ENCODE measurements around the gene ZBTB40. TPM values are rescaled to one million over a fixed set of nuclear protein-coding genes. Genes with fewer than 3 reads are reported as not detected.

Gene ZBTB40
- total RNA-seq, result 10 to 100 TPM; 16.6 to 19.3 TPM
- 1 to 10 TPM; 6.6 to 7.4 TPM for polyA plus RNA-seq
- long read RNA-seq, donor 1, result 0 reads
- long read RNA-seq, donor 2, result 0 reads
- long read RNA-seq, donor 3, partial matches to known transcripts, result 5 of 5 reads
- long read RNA-seq, donor 3, other reads (novel, unspliced or antisense), result 0 of 5 reads
- long read RNA-seq, donor 4, result 0 reads
- long read RNA-seq, donor 5, result 0 reads

DNA sequence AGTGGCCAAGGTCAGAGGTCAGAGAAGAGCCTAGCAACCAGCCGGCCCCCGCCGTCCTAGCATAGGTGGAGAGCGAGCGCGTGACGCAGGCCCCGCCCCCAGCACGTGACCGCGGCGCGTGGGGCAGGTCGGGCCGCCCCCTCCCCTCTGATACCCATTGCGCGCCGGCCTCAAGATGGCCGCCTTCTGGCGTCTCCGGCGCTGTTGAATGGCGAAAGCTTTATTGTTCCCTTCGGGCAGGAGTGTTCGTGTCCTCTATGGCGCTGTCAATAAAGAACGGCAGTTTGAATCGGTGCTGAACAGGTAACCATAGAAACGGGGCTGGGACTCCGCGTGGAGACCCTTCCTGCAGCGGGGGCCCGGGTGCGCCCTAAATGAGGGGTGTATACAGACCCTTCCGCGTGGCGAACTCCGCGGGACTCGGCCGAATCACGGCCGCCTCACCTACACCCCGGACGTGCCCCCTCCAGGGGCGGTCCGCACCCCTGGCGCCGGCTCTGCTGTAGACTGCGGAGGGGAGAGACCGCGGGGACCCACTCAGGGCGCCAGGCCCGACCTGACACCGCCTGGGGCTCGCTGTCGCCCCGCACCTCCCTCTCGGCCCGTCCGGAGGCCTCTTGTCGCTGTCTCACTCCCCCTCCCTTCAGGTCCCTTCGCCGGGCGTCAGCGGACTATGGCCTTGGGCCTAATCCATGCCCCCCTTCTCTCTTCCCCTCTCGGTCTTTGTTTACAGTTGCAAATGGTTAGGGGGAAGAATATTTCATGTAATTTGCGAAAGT lies at the start of gene ZBTB40:
Gene ZBTB40, plus strand, starts transcription at position 150 of the 779 bp plus-strand sequence. CDS start 38,098 bp downstream, outside the sequence.
- H3K27ac ChIP-seq (ENCODE audit: low read depth in 1 of 2, low read length in 1 of 2), result peak within 1 kb of the TSS; percentile 94 to 97
- ATAC-seq (ENCODE audit: insufficient read depth, low FRiP score) (peak; percentile 96), DNase-seq (peak; percentile 98 to 99 (median 99))
- H3K4me3 ChIP-seq, result peak within 1 kb of the TSS; percentile 92
- peaks cover 2 to 48% (median 25%) of the 10 kb centered on the region in 5 donors for H3K4me1 ChIP-seq (ENCODE audit: control insufficient read depth in 5 of 5, insufficient read depth in 5 of 5, low read length in 5 of 5)
- H3K9ac ChIP-seq (ENCODE audit: insufficient read depth in 1 of 2, low read length in 2 of 2), result peak within 1 kb of the TSS; percentile 43 to 67
- no peaks in the 10 kb centered on the region for H3K9me3 ChIP-seq (ENCODE audit: control insufficient read depth in 4 of 4, insufficient read depth in 3 of 4, low read length in 3 of 4)
- TF ChIP-seq, protein P1, sequence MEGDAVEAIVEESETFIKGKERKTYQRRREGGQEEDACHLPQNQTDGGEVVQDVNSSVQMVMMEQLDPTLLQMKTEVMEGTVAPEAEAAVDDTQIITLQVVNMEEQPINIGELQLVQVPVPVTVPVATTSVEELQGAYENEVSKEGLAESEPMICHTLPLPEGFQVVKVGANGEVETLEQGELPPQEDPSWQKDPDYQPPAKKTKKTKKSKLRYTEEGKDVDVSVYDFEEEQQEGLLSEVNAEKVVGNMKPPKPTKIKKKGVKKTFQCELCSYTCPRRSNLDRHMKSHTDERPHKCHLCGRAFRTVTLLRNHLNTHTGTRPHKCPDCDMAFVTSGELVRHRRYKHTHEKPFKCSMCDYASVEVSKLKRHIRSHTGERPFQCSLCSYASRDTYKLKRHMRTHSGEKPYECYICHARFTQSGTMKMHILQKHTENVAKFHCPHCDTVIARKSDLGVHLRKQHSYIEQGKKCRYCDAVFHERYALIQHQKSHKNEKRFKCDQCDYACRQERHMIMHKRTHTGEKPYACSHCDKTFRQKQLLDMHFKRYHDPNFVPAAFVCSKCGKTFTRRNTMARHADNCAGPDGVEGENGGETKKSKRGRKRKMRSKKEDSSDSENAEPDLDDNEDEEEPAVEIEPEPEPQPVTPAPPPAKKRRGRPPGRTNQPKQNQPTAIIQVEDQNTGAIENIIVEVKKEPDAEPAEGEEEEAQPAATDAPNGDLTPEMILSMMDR (IDR thresholded peaks at IDR 0.05; ENCODE audit: control extremely low read depth, extremely low read depth), result no peak
- H3K27me3 ChIP-seq (ENCODE audit: control insufficient read depth in 3 of 3, insufficient read depth in 3 of 3, low read length in 2 of 3), result no peaks in the 10 kb centered on the region
- H3K36me3 ChIP-seq (ENCODE audit: control insufficient read depth in 4 of 4, insufficient read depth in 4 of 4, low read length in 4 of 4), result no peaks in the 10 kb centered on the region
- WGBS, 2 donors, result 0 to 2% methylated on average over 50 to 68 of the region's 68 CpGs

DNA sequence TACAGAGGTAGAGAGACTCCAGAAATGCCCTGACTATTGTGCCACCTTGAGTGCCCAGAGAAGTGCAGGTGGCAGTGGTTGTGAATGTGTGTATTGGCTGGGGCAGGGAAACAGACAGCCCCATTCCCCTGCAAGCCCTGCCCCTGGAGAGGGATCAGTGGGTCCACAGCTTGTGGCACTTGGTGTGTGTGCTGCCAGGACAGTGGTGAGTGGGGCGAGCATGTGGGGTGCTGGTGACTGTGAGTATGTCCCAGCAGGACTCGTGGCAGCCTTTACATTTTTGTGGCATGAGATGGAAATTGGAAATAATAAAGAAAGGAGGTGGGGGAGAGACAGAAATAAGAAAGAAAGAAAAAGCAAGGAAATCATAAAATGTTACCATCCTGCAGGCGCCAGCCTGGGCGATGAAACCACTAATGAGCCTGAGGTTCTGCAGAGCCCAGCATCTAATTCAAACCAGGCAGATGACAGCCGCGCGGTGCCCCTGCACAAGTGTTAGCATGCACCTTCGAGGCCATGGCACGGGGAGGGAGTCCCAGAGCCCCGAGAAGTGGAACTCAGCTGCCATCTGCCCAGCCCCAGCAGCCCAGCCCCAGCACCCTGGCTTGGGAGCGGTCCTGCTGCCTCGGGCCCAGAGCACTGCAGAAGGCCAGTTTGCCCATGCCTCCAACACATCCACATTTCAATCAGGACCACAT lies 49.1 kb upstream of the ZBTB40 start:
- Histone ChIP-seq H3K4me3 (no peak overlapping the region), H3K4me1 (ENCODE audit: control insufficient read depth in 5 of 5, insufficient read depth in 5 of 5, low read length in 5 of 5) (no peaks in the 10 kb centered on the region), H3K27ac (ENCODE audit: low read depth in 1 of 2, low read length in 1 of 2) (no peak overlapping the region), H3K9me3 (ENCODE audit: control insufficient read depth in 4 of 4, insufficient read depth in 3 of 4, low read length in 3 of 4) (peaks cover 0 to under 1% (median 0%) of the 10 kb centered on the region in 4 donors), H3K9ac (ENCODE audit: insufficient read depth in 1 of 2, low read length in 2 of 2) (no peak overlapping the region), H3K27me3 (ENCODE audit: control insufficient read depth in 3 of 3, insufficient read depth in 3 of 3, low read length in 2 of 3) (peaks cover 6 to 15% (median 11%) of the 10 kb centered on the region in 3 donors), H3K36me3 (ENCODE audit: control insufficient read depth in 4 of 4, insufficient read depth in 4 of 4, low read length in 4 of 4) (no peaks in the 10 kb centered on the region)
- ATAC-seq (ENCODE audit: insufficient read depth, low FRiP score) (no peak), DNase-seq (no peak)
- WGBS, 2 donors, result 81 to 83% methylated on average over 10 to 12 of the region's 12 CpGs
- TF ChIP-seq, protein P1 (IDR thresholded peaks at IDR 0.05; ENCODE audit: control extremely low read depth, extremely low read depth), result no peak

DNA sequence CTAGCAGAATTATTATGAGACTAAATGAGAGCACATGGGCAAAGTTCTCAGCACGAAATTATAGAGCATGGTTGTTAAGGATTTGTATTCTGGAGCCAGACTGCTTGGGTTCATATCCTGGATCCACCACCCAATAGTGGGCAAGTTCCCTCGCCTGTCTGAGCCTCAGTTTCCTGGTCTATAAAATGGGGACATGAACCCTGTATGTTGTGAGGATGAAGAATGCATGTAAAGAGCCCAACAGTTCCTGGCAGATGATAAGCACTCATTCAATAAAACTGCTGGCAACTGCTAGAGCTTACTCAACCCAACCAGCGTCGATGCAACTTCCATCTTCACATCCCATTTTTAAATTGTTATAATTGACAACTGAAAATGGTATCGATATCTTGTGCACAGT lies 47.2 kb upstream of the ZBTB40 start:
- Histone ChIP-seq H3K4me1 (ENCODE audit: control insufficient read depth in 5 of 5, insufficient read depth in 5 of 5, low read length in 5 of 5) (no peaks in the 10 kb centered on the region), H3K36me3 (ENCODE audit: control insufficient read depth in 4 of 4, insufficient read depth in 4 of 4, low read length in 4 of 4) (no peaks in the 10 kb centered on the region), H3K4me3 (no peak overlapping the region), H3K27ac (ENCODE audit: low read depth in 1 of 2, low read length in 1 of 2) (no peak overlapping the region), H3K9ac (ENCODE audit: insufficient read depth in 1 of 2, low read length in 2 of 2) (no peak overlapping the region), H3K27me3 (ENCODE audit: control insufficient read depth in 3 of 3, insufficient read depth in 3 of 3, low read length in 2 of 3) (peaks cover 5 to 15% (median 6%) of the 10 kb centered on the region in 3 donors), H3K9me3 (ENCODE audit: control insufficient read depth in 4 of 4, insufficient read depth in 3 of 4, low read length in 3 of 4) (peaks cover 0 to 2% (median 0%) of the 10 kb centered on the region in 4 donors)
- TF ChIP-seq, protein P1 (IDR thresholded peaks at IDR 0.05; ENCODE audit: control extremely low read depth, extremely low read depth), result no peak
- 81 to 83% methylated on average over 5 of the region's 5 CpGs for WGBS, 2 donors
- ATAC-seq (ENCODE audit: insufficient read depth, low FRiP score), result no peak
- no peak for DNase-seq

All from lung (tissue), 16 donors.